Activated T-cell treated with anti-CD3 and anti-CD28 coated beads, Interleukin-2, amount 50 U/mL, for 72 hours (primary cell): ENCODE results near the gene TPD52L1. TPM values are rescaled to one million over a fixed set of nuclear protein-coding genes. Genes with fewer than 3 reads are reported as not detected.

ENCODE experiments used
- ATAC-seq, 2 donors: fragments of 150-1000 bp; cut with Tn5 transposase; replicated peaks in 1 of 2; 2 replicates each; pipeline ENCODE4 v1.10.0; 2021; ENCODE audit warnings: moderate library complexity in 2 of 2, mild to moderate bottlenecking in 1 of 2
- DNase-seq, 2 donors: peaks; one replicate each; pipeline ENCODE4 v3.0.0; 2021 to 2022; ENCODE audit warnings: mixed read lengths in 1 of 2
- H3K27ac Mint-ChIP-seq: one replicate; pipeline ENCODE4 v1.8.0; 2022; ENCODE audit warnings: mild to moderate bottlenecking, moderate library complexity, mixed read lengths
- H3K27me3 Mint-ChIP-seq: one replicate; pipeline ENCODE4 v1.8.0; 2022; ENCODE audit warnings: low read depth, mixed read lengths
- H3K36me3 Mint-ChIP-seq, 2 donors: one replicate each; pipeline ENCODE4 v1.8.0; 2022; ENCODE audit warnings: mixed read lengths in 2 of 2, mild to moderate bottlenecking in 1 of 2; ENCODE audit not compliant: insufficient read depth in 2 of 2
- H3K4me1 Mint-ChIP-seq: one replicate; pipeline ENCODE4 v1.8.0; 2022; ENCODE audit warnings: low read depth, mixed read lengths
- H3K4me3 Mint-ChIP-seq, 2 donors: one replicate each; pipeline ENCODE4 v1.8.0; 2022; ENCODE audit warnings: mild to moderate bottlenecking in 2 of 2, mixed read lengths in 2 of 2, moderate library complexity in 2 of 2
- H3K9me3 Mint-ChIP-seq, 2 donors: one replicate each; pipeline ENCODE4 v1.8.0; 2022; ENCODE audit warnings: mixed read lengths in 2 of 2
- total RNA-seq, 2 donors: library from RNA; stranded (reverse); gene quantifications; one replicate each; pipeline ENCODE4 v1.2.3, GENCODE V29; 2022

TPD52L1 gene
- under 1 TPM; 0.50 to 0.56 TPM for total RNA-seq

GRCh38 chr6:125153391-125154117 is at the start of gene TPD52L1:
TPD52L1 (plus strand) TSS chr6:125153773; CDS start chr6:125153952, 179 bp downstream.
- no peak within 1 kb of the TSS for H3K27ac Mint-ChIP-seq
- no peaks in the 10 kb centered on the region for H3K9me3 Mint-ChIP-seq
- peak within 1 kb of the TSS; percentile 79 to 86 for H3K4me3 Mint-ChIP-seq
- H3K4me1 Mint-ChIP-seq: no peaks in the 10 kb centered on the region
- no peaks in the 10 kb centered on the region for H3K36me3 Mint-ChIP-seq
- DNase-seq: peak; percentile 71 to 76
- peak; percentile 93 to 96 for ATAC-seq
- peaks cover 69% of the 10 kb centered on the region for H3K27me3 Mint-ChIP-seq

GRCh38 chr6:125104425-125104824 is 49.1 kb upstream of the TPD52L1 start:
- no peaks in the 10 kb centered on the region for H3K27me3 Mint-ChIP-seq
- ATAC-seq: no peak
- H3K4me3 Mint-ChIP-seq: no peak overlapping the region

GRCh38 chr6:125107048-125107447 is 46.5 kb upstream of the TPD52L1 start:
- no peak overlapping the region for H3K27ac Mint-ChIP-seq
- no peaks in the 10 kb centered on the region for H3K27me3 Mint-ChIP-seq
- no peaks in the 10 kb centered on the region for H3K4me1 Mint-ChIP-seq
- H3K36me3 Mint-ChIP-seq: peaks cover 9 to 12% of the 10 kb centered on the region in 2 donors
- peaks cover 11 to 14% of the 10 kb centered on the region in 2 donors for H3K9me3 Mint-ChIP-seq
- DNase-seq (no peak), ATAC-seq (no peak)
- no peak overlapping the region for H3K4me3 Mint-ChIP-seq

More at GRCh38 chr6:125104425-125104824, 49.1 kb upstream of the TPD52L1 start:
- Mint-ChIP-seq H3K27ac (no peak overlapping the region), H3K9me3 (peaks cover 0 to 3% of the 10 kb centered on the region in 2 donors), H3K4me1 (no peaks in the 10 kb centered on the region), H3K36me3 (peaks cover 0 to 2% of the 10 kb centered on the region in 2 donors)
- DNase-seq: no peak

- Mint-ChIP-seq H3K4me1 (no peaks in the 10 kb centered on the region), H3K4me3 (no peak overlapping the region), H3K9me3 (peaks cover 14 to 16% of the 10 kb centered on the region in 2 donors), H3K36me3 (peaks cover 12 to 17% of the 10 kb centered on the region in 2 donors), H3K27ac (no peak overlapping the region), H3K27me3 (no peaks in the 10 kb centered on the region)
- ATAC-seq (no peak), DNase-seq (no peak)
These were observed 45.7 kb upstream of the TPD52L1 start for GRCh38 chr6:125107896-125108295.

- no peak for ATAC-seq
These were observed 43.5 kb upstream of the TPD52L1 start for GRCh38 chr6:125110056-125110455.

GRCh38 chr6:125111219-125111983 is 42.2 kb upstream of the TPD52L1 start:
- no peaks in the 10 kb centered on the region for H3K27me3 Mint-ChIP-seq
- no peak overlapping the region for H3K27ac Mint-ChIP-seq
- ATAC-seq (no peak), DNase-seq (no peak)
- no peaks in the 10 kb centered on the region for H3K4me1 Mint-ChIP-seq
- H3K36me3 Mint-ChIP-seq: peaks cover 12 to 17% of the 10 kb centered on the region in 2 donors
- H3K9me3 Mint-ChIP-seq: peaks cover 14 to 16% of the 10 kb centered on the region in 2 donors
- H3K4me3 Mint-ChIP-seq: no peak overlapping the region

More at GRCh38 chr6:125110056-125110455, 43.5 kb upstream of the TPD52L1 start:
- H3K27me3 Mint-ChIP-seq: no peaks in the 10 kb centered on the region
- H3K36me3 Mint-ChIP-seq: peaks cover 12 to 17% of the 10 kb centered on the region in 2 donors
- no peaks in the 10 kb centered on the region for H3K4me1 Mint-ChIP-seq
- H3K4me3 Mint-ChIP-seq: no peak overlapping the region
- DNase-seq: no peak
- H3K27ac Mint-ChIP-seq: no peak overlapping the region
- H3K9me3 Mint-ChIP-seq: peaks cover 14 to 16% of the 10 kb centered on the region in 2 donors

GRCh38 chr6:125112934-125113333 is 40.6 kb upstream of the TPD52L1 start:
- no peak for ATAC-seq
- Mint-ChIP-seq H3K27me3 (no peaks in the 10 kb centered on the region), H3K9me3 (peaks cover 14 to 16% of the 10 kb centered on the region in 2 donors), H3K4me3 (no peak overlapping the region), H3K27ac (no peak overlapping the region), H3K36me3 (peaks cover 12 to 17% of the 10 kb centered on the region in 2 donors), H3K4me1 (no peaks in the 10 kb centered on the region)
- no peak for DNase-seq

- Mint-ChIP-seq H3K4me3 (no peak overlapping the region), H3K27me3 (no peaks in the 10 kb centered on the region), H3K4me1 (no peaks in the 10 kb centered on the region), H3K27ac (no peak overlapping the region), H3K36me3 (peaks cover 12 to 15% of the 10 kb centered on the region in 2 donors), H3K9me3 (peaks cover 14% of the 10 kb centered on the region in 2 donors)
- ATAC-seq (no peak), DNase-seq (peak; percentile 18 to 29)
These were observed 39.2 kb upstream of the TPD52L1 start for GRCh38 chr6:125114248-125114858.

GRCh38 chr6:125116170-125116569 is 37.4 kb upstream of the TPD52L1 start:
- Mint-ChIP-seq H3K27ac (no peak overlapping the region), H3K4me1 (no peaks in the 10 kb centered on the region), H3K27me3 (no peaks in the 10 kb centered on the region), H3K36me3 (peaks cover 6 to 10% of the 10 kb centered on the region in 2 donors), H3K4me3 (no peak overlapping the region), H3K9me3 (peaks cover 5 to 6% of the 10 kb centered on the region in 2 donors)
- DNase-seq (no peak), ATAC-seq (no peak)

GRCh38 chr6:125116710-125117109 is 36.9 kb upstream of the TPD52L1 start:
- ATAC-seq: no peak
- DNase-seq: no peak
- H3K9me3 Mint-ChIP-seq: peaks cover 2% of the 10 kb centered on the region in 2 donors
- H3K4me1 Mint-ChIP-seq: no peaks in the 10 kb centered on the region
- no peaks in the 10 kb centered on the region for H3K27me3 Mint-ChIP-seq
- no peak overlapping the region for H3K27ac Mint-ChIP-seq
- H3K36me3 Mint-ChIP-seq: peaks cover 3 to 5% of the 10 kb centered on the region in 2 donors
- H3K4me3 Mint-ChIP-seq: no peak overlapping the region

- no peaks in the 10 kb centered on the region for H3K4me1 Mint-ChIP-seq
- H3K27ac Mint-ChIP-seq: no peak overlapping the region
- H3K4me3 Mint-ChIP-seq: no peak overlapping the region
- DNase-seq (no peak), ATAC-seq (no peak)
- H3K9me3 Mint-ChIP-seq: no peaks in the 10 kb centered on the region
- no peaks in the 10 kb centered on the region for H3K36me3 Mint-ChIP-seq
- H3K27me3 Mint-ChIP-seq: no peaks in the 10 kb centered on the region
These were observed 35.8 kb upstream of the TPD52L1 start for GRCh38 chr6:125117818-125118217.

GRCh38 chr6:125120054-125120590 is 33.5 kb upstream of the TPD52L1 start:
- Mint-ChIP-seq H3K36me3 (no peaks in the 10 kb centered on the region), H3K4me3 (no peak overlapping the region), H3K4me1 (no peaks in the 10 kb centered on the region), H3K9me3 (no peaks in the 10 kb centered on the region), H3K27ac (no peak overlapping the region), H3K27me3 (no peaks in the 10 kb centered on the region)
- no peak for DNase-seq
- no peak for ATAC-seq

- H3K4me1 Mint-ChIP-seq: no peaks in the 10 kb centered on the region
- ATAC-seq: no peak
- no peaks in the 10 kb centered on the region for H3K27me3 Mint-ChIP-seq
- no peak overlapping the region for H3K27ac Mint-ChIP-seq
- no peak for DNase-seq
- H3K4me3 Mint-ChIP-seq: no peak overlapping the region
- no peaks in the 10 kb centered on the region for H3K36me3 Mint-ChIP-seq
- H3K9me3 Mint-ChIP-seq: no peaks in the 10 kb centered on the region
These were observed 31.7 kb upstream of the TPD52L1 start for GRCh38 chr6:125121894-125122293.
